Smooth muscle cell (in vitro differentiated cells): Measurements from ENCODE around the gene ZNF841. TPM values are rescaled to one million over a fixed set of nuclear protein-coding genes. Genes with fewer than 3 reads are reported as not detected.
"Not testable (repeated sequence)": the region's sequence is repeated elsewhere in the genome, so short reads cannot be mapped to it uniquely, and the experiment has no call there.

Experiments
- DNase-seq: peaks from one replicate; lab custom pipeline; 2025; ENCODE audit not compliant: unreplicated experiment; lab: John Stamatoyannopoulos, UW
- H2AFZ ChIP-seq: fragments of 200-600 bp; sonication (generic); 2 replicates; pipeline ENCODE4 v1.6.0; 2016; ENCODE audit warnings: antibody characterized with exemption, low read depth, mild to moderate bottlenecking
- H3F3A ChIP-seq: fragments of 200-600 bp; sonication (generic); 2 replicates; pipeline ENCODE4 v1.6.0; 2017; ENCODE audit warnings: antibody characterized with exemption, low read depth
- H3K27ac ChIP-seq: fragments of 200-600 bp; sonication (generic); 2 replicates; pipeline ENCODE4 v1.5.1; 2016; ENCODE audit warnings: low read depth, mild to moderate bottlenecking
- H3K27me3 ChIP-seq: fragments of 200-600 bp; sonication (generic); 2 replicates; pipeline ENCODE4 v1.6.1; 2016; ENCODE audit warnings: low read depth, mild to moderate bottlenecking
- H3K36me3 ChIP-seq: fragments of 200-600 bp; sonication (generic); 2 replicates; pipeline ENCODE4 v1.5.1; 2016; ENCODE audit warnings: low read depth
- H3K4me1 ChIP-seq: fragments of 200-600 bp; sonication (generic); 2 replicates; pipeline ENCODE4 v1.5.1; 2016; ENCODE audit warnings: low read depth
- H3K4me2 ChIP-seq: fragments of 200-600 bp; sonication (generic); 2 replicates; pipeline ENCODE4 v1.6.0; 2016; ENCODE audit warnings: mild to moderate bottlenecking
- H3K4me3 ChIP-seq: fragments of 200-600 bp; sonication (generic); 2 replicates; pipeline ENCODE4 v1.5.1; 2016; ENCODE audit warnings: mild to moderate bottlenecking
- H3K79me2 ChIP-seq: fragments of 200-600 bp; sonication (generic); 2 replicates; pipeline ENCODE4 v1.6.0; 2016; ENCODE audit warnings: low read depth, mild to moderate bottlenecking
- H3K9ac ChIP-seq: fragments of 200-600 bp; sonication (generic); 2 replicates; pipeline ENCODE4 v1.6.0; 2016; ENCODE audit warnings: low read depth
- H3K9me3 ChIP-seq: fragments of 200-600 bp; sonication (generic); replicated peaks from 2 replicates; pipeline ENCODE4 v1.5.1; 2016; ENCODE audit warnings: low read depth
- H4K20me1 ChIP-seq: fragments of 200-600 bp; sonication (generic); 2 replicates; pipeline ENCODE4 v1.6.0; 2016; ENCODE audit warnings: low read depth
- WGBS: methylation state at CpG from one replicate; pipeline ENCODE4 v1.1.7; 2016; ENCODE audit warnings: low lambda C conversion rate; 5-methylcytosine and 5-hydroxymethylcytosine counted together
- polyA plus RNA-seq: library from polyadenylated mRNA; unstranded; fragments of >200 nt; fragmentation: Nextera tagmentation; extraction: Ambion mirVana; gene quantifications from 2 replicates; pipeline ENCODE4 v1.2.1, GENCODE V29; 2016
- total RNA-seq: library from RNA; depleted of rRNA; stranded (reverse); fragments of >200 nt; gene quantifications from 2 replicates; pipeline ENCODE4 v1.2.3, GENCODE V29; 2014
- TF ChIP-seq, protein P1 (sequence below): fragments of 200-600 bp; sonication (generic); IDR thresholded peaks from 2 replicates; pipeline ENCODE4 v1.5.1; 2017; ENCODE audit warnings: borderline replicate concordance, mild to moderate bottlenecking, antibody characterized with exemption; ENCODE audit not compliant: insufficient read depth, poor library complexity, severe bottlenecking

ZNF841 gene
- total and polyA plus RNA-seq, 2 experiments from 2014 or later, result 7.9 to 50.6 TPM

DNA sequence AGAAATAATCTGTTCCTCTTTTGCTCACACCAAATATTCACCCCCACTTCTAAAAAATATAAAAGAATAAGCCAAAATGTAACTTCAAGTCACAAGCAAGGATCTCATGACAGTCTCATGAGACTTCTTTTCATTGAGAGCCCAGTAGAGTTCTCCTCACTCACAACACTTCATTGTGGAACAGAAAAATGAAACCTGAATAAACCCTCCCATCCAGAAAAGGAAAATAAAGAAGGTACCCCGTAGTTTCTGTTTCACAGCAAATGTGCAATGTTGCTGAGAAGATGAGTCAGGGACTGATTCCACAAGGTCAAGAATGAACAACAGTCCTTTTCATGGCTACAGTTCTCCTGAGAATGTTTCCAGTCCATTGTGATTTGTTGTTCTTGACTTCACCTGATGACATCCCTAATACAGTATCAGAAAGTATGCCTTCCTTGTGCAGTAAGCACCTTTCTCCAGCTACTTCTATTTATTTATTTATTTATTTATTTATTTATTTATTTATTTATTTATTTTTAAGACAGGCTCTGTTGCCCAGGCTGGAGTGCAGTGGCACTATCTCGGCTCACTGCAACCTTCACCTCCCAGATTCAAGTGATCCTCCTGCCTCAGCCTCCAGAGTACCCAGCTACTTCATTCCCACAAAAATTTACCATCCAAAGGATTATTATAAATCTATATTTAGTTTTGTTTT lies 6.4 kb upstream of the ZNF841 start:
- H2AFZ ChIP-seq, result no peak overlapping the region
- no peaks in the 10 kb centered on the region for H3K36me3 ChIP-seq
- no peaks in the 10 kb centered on the region for H4K20me1 ChIP-seq
- H3K4me3 ChIP-seq, result no peak overlapping the region
- H3K27ac ChIP-seq, result no peak overlapping the region
- H3K9ac ChIP-seq, result no peak overlapping the region
- TF ChIP-seq, protein P1, sequence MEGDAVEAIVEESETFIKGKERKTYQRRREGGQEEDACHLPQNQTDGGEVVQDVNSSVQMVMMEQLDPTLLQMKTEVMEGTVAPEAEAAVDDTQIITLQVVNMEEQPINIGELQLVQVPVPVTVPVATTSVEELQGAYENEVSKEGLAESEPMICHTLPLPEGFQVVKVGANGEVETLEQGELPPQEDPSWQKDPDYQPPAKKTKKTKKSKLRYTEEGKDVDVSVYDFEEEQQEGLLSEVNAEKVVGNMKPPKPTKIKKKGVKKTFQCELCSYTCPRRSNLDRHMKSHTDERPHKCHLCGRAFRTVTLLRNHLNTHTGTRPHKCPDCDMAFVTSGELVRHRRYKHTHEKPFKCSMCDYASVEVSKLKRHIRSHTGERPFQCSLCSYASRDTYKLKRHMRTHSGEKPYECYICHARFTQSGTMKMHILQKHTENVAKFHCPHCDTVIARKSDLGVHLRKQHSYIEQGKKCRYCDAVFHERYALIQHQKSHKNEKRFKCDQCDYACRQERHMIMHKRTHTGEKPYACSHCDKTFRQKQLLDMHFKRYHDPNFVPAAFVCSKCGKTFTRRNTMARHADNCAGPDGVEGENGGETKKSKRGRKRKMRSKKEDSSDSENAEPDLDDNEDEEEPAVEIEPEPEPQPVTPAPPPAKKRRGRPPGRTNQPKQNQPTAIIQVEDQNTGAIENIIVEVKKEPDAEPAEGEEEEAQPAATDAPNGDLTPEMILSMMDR, result no peak
- no peaks in the 10 kb centered on the region for H3K4me1 ChIP-seq
- no peaks in the 10 kb centered on the region for H3K27me3 ChIP-seq
- 91% methylated on average over 2 of the region's 2 CpGs for WGBS
- H3K79me2 ChIP-seq, result no peaks in the 10 kb centered on the region
- H3K4me2 ChIP-seq, result no peak overlapping the region
- H3K9me3 ChIP-seq, result peaks cover 33% of the 10 kb centered on the region
- no peaks in the 10 kb centered on the region for H3F3A ChIP-seq
- no peak for DNase-seq

DNA sequence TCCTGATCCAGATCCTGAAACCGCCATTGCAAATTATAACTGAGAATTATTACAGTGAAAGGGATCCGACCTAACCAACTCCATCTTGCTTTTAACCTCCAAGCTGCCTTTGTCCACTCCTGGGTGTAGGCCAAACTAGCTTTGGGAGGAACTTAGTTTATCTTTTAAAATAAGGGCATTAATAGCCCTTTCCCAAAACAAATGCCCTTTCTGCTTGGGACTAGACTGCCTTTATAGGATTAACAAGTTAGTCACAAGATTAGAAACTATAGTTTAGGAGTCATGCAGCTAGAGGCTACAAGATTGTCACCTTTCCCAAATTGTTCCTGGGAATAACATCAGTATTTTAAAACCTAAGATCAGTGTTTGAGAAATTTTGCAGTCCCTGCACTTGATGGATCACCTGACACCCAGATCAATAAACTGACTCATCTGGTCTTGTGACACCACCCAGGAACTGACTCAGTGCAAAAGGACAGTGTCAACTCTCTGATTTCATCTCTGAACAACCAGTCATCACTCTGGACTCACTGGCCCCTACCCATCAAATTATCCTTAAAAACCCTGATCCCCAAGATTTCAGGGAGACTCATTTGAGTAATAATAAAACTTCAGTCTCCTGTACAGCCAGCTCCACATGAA lies 4.1 kb upstream of the ZNF841 start:
- peaks cover 24% of the 10 kb centered on the region for H3K9me3 ChIP-seq

DNA sequence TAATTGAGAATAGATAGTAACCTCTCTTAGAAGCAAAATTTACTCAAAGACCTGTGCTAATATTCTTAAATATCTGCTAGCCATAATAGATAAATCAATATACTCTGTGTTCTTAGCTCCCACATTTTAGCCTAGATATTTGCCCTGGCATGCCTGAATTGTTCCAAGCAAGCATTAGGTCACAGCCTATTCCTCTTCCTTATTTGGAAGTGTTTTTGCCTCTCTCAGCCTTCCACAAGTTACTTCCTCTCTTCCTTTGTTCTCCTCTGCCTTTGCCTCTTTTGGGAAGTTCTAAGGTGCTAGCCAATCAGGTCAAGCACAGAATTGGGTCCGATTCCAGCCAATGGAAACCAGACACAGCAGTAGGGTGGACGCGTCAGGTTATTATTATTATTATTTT lies 851 bp upstream of the ZNF841 start:
- Histone ChIP-seq H3K4me3 (peak overlapping the region; percentile 79), H4K20me1 (peaks cover 18% of the 10 kb centered on the region), H3K36me3 (peaks cover 17% of the 10 kb centered on the region), H2AFZ (peak overlapping the region; percentile 48), H3K79me2 (peaks cover 39% of the 10 kb centered on the region)
- not testable (repeated sequence) for H3K27ac ChIP-seq, H3K9ac ChIP-seq, H3K4me2 ChIP-seq, H3K4me1 ChIP-seq, H3K27me3 ChIP-seq, H3K9me3 ChIP-seq, H3F3A ChIP-seq, DNase-seq
- 98% methylated on average over 3 of the region's 3 CpGs for WGBS

More for the DNA sequence above, 4.1 kb upstream of the ZNF841 start:
- 90% methylated on average over 2 of the region's 2 CpGs for WGBS
- peaks cover 3% of the 10 kb centered on the region for H4K20me1 ChIP-seq
- no peak overlapping the region for H2AFZ ChIP-seq
- no peaks in the 10 kb centered on the region for H3F3A ChIP-seq
- H3K4me3 ChIP-seq, result no peak overlapping the region
- peaks cover 7% of the 10 kb centered on the region for H3K79me2 ChIP-seq
- TF ChIP-seq, protein P1, result no peak
- no peak overlapping the region for H3K9ac ChIP-seq
- H3K27me3 ChIP-seq, result no peaks in the 10 kb centered on the region
- no peaks in the 10 kb centered on the region for H3K36me3 ChIP-seq
- H3K4me2 ChIP-seq, result no peak overlapping the region
- no peaks in the 10 kb centered on the region for H3K4me1 ChIP-seq
- no peak for DNase-seq
- no peak overlapping the region for H3K27ac ChIP-seq

DNA sequence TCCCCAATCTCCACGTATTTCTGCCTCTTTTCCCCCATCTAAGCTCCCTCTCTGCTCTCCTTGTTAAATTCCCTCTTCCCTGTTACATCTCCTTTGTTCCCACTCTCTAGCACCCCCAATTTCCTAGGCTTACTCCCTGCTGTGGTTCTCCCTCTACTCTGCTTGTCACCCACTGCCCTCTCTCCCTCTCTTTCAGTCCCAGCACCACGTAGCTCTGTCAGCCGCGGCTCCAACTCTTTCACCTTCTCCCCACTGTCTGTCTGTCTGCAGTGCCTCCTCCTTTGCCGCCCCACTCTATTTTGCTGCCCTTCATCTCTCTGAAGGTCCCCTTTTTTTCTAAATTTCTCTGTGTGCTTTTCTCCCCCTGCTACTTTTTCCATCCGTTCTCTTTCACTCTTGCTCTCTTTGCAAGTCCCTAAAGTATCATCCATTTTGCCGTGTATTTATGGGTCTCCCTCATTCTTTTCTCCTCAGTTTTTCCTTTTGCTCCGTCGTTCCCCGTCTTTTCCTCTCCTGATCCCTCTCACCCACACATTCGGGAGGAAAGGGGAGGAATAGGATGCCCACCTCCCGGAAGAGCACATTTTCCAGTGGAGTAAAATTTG lies 937 bp downstream of the ZNF841 start:
- no peaks in the 10 kb centered on the region for H3K9me3 ChIP-seq
- TF ChIP-seq, protein P1, result no peak
- H3K4me1 ChIP-seq, result peaks cover 6% of the 10 kb centered on the region
- peaks cover 23% of the 10 kb centered on the region for H3K36me3 ChIP-seq
- WGBS, result 5% methylated on average over 12 of the region's 12 CpGs
- H3K4me2 ChIP-seq, result peak overlapping the region; percentile 94
- no peaks in the 10 kb centered on the region for H3K27me3 ChIP-seq
- H3K9ac ChIP-seq, result peak overlapping the region; percentile 68
- peak overlapping the region; percentile 79 for H3K4me3 ChIP-seq
- H3K79me2 ChIP-seq, result peaks cover 56% of the 10 kb centered on the region
- H4K20me1 ChIP-seq, result peaks cover 18% of the 10 kb centered on the region
- peak overlapping the region; percentile 60 for H3K27ac ChIP-seq
- H3F3A ChIP-seq, result no peaks in the 10 kb centered on the region
- peak overlapping the region; percentile 53 for H2AFZ ChIP-seq
- DNase-seq, result no peak
